DND-41 (cell line): Measurements from ENCODE around the gene HGFAC.

Source experiments
- ATAC-seq: fragments of 200-7000 bp; cut with Tn5 transposase; 3 replicates; pipeline ENCODE4 v1.9.1; 2021; ENCODE audit warnings: low read depth; ENCODE audit not compliant: insufficient read depth
- DNase-seq: peaks from one replicate; pipeline ENCODE4 v3.0.0-alpha.2; 2020
- H2AFZ ChIP-seq: 2 replicates; pipeline ENCODE4 v1.6.0; 2012; ENCODE audit warnings: low read depth, low read length
- H3K27ac ChIP-seq: 2 replicates; pipeline ENCODE4 v1.5.1; 2012; ENCODE audit warnings: low read length, inconsistent platforms
- H3K27me3 ChIP-seq: fragments of 200-600 bp; sonication (generic); 2 replicates; pipeline ENCODE4 v1.6.0; 2012; ENCODE audit warnings: low read length, mild to moderate bottlenecking, inconsistent platforms; ENCODE audit not compliant: insufficient read depth, poor library complexity
- H3K36me3 ChIP-seq: 2 replicates; pipeline ENCODE4 v1.5.1; 2012; ENCODE audit warnings: low read length, inconsistent platforms; ENCODE audit not compliant: insufficient read depth
- H3K4me1 ChIP-seq: 2 replicates; pipeline ENCODE4 v1.5.1; 2012; ENCODE audit warnings: mild to moderate bottlenecking, low read length; ENCODE audit not compliant: insufficient read depth
- H3K4me2 ChIP-seq: 2 replicates; pipeline ENCODE4 v1.6.0; 2012; ENCODE audit warnings: mild to moderate bottlenecking, moderate library complexity, low read length, inconsistent platforms; ENCODE audit not compliant: insufficient read depth
- H3K4me3 ChIP-seq, 2 experiments: fragments of 200-600 bp in 1 of 2; shearing (Covaris generic) in 1 of 2; 2 replicates each; pipeline ENCODE4 v1.5.1; 2012 to 2016; ENCODE audit warnings: inconsistent platforms in 2 of 2, low read length in 2 of 2, mild to moderate bottlenecking in 2 of 2, low read depth in 1 of 2, moderate library complexity in 1 of 2
- H3K79me2 ChIP-seq: 2 replicates; pipeline ENCODE4 v1.6.0; 2012; ENCODE audit warnings: low read length, inconsistent platforms; ENCODE audit not compliant: insufficient read depth
- H3K9ac ChIP-seq: 2 replicates; pipeline ENCODE4 v1.6.0; 2012; ENCODE audit warnings: low read depth, mild to moderate bottlenecking, inconsistent platforms, low read length, moderate library complexity
- H3K9me3 ChIP-seq: 2 replicates; pipeline ENCODE4 v1.5.1; 2012; ENCODE audit warnings: low read length, moderate library complexity, mild to moderate bottlenecking, inconsistent platforms; ENCODE audit not compliant: insufficient read depth, severe bottlenecking
- H4K20me1 ChIP-seq: 2 replicates; pipeline ENCODE4 v1.6.0; 2012; ENCODE audit warnings: low read length; ENCODE audit not compliant: insufficient read depth
- EZH2 ChIP-seq: IDR thresholded peaks from 3 replicates; pipeline ENCODE4 v1.6.1; 2012; ENCODE audit warnings: borderline replicate concordance, low read depth, mild to moderate bottlenecking, moderate library complexity, low read length, inconsistent platforms; ENCODE audit not compliant: severe bottlenecking
- TF ChIP-seq, protein P1 (sequence below): IDR thresholded peaks from 2 replicates; pipeline ENCODE4 v1.5.1; 2012; ENCODE audit warnings: borderline replicate concordance, low read length, moderate library complexity, mild to moderate bottlenecking; ENCODE audit not compliant: poor library complexity, severe bottlenecking; ENCODE audit errors: extremely low read depth

Gene HGFAC

DNA sequence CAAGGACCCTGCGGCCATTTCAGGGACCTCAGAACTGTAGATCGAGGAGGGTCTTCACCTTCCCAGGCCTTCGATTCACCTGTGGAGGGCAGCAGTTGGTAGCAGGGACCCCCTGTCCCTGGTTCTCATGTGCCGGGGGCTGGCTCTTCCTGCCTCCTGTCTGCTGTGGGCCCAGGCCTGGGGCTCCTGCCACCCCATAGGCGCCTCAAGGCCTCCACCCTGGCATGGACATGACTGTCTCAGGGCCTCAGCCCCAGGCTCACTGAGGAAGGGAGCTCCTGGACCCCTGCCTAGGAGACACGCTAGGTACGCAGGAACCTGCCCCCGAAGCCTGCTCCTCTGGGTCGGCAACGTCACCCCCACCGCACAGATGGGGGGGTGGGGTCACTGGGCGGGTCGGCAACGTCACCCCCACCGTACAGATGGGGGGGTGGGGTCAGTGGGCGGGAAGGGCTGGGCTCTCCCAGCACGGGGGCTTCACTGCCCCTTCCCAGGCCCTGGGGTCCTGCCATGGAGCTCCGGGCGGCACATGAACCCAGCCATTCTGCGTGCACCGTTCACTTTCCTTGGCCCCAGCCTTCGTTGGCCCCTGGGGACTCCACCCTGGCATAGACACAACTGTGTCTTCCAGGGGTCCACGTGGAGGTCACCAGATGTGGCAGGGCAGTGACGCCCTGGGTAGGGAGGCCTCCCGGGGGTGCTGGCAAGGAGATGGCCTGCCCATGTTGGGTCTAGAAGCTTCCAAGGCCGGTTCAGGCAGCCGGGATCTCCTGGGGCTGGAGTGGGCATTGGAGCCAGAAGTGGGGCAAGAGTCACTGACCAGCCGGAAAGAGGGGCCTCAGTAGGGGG is 3.5 kb upstream of the HGFAC start:
- Histone ChIP-seq H3K4me1 (no peaks in the 10 kb centered on the region), H3K9me3 (no peaks in the 10 kb centered on the region), H3K36me3 (no peaks in the 10 kb centered on the region), H3K9ac (no peak overlapping the region), H4K20me1 (peaks cover 10% of the 10 kb centered on the region), H3K27me3 (no peaks in the 10 kb centered on the region), H3K4me3 (no peak overlapping the region), H3K79me2 (no peaks in the 10 kb centered on the region), H3K4me2 (no peak overlapping the region), H2AFZ (no peak overlapping the region), H3K27ac (no peak overlapping the region)
- DNase-seq (no peak), ATAC-seq (no peak)
- no peak for TF ChIP-seq EZH2
- TF ChIP-seq, protein P1, sequence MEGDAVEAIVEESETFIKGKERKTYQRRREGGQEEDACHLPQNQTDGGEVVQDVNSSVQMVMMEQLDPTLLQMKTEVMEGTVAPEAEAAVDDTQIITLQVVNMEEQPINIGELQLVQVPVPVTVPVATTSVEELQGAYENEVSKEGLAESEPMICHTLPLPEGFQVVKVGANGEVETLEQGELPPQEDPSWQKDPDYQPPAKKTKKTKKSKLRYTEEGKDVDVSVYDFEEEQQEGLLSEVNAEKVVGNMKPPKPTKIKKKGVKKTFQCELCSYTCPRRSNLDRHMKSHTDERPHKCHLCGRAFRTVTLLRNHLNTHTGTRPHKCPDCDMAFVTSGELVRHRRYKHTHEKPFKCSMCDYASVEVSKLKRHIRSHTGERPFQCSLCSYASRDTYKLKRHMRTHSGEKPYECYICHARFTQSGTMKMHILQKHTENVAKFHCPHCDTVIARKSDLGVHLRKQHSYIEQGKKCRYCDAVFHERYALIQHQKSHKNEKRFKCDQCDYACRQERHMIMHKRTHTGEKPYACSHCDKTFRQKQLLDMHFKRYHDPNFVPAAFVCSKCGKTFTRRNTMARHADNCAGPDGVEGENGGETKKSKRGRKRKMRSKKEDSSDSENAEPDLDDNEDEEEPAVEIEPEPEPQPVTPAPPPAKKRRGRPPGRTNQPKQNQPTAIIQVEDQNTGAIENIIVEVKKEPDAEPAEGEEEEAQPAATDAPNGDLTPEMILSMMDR: no peak

DNA sequence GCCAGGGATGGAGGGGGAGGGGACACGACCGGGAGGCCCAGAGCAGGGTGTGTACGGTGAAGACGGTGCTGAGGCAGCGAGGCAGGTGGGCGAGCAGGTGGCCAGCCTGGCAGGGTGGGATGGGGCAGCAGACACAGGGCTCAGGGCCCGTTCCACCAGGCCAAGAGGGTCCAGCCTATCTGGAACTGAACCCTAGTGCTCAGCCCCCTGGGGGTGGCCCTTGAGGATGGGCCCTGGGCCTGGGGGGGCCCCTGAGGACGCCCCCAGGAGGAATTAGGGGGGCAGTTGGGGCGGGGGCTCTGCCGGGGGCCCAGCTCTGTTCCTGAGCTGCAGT is 3.0 kb upstream of the HGFAC start:
- no peaks in the 10 kb centered on the region for H3K4me1 ChIP-seq
- TF ChIP-seq, protein P1: no peak
- no peak for TF ChIP-seq EZH2

DNA sequence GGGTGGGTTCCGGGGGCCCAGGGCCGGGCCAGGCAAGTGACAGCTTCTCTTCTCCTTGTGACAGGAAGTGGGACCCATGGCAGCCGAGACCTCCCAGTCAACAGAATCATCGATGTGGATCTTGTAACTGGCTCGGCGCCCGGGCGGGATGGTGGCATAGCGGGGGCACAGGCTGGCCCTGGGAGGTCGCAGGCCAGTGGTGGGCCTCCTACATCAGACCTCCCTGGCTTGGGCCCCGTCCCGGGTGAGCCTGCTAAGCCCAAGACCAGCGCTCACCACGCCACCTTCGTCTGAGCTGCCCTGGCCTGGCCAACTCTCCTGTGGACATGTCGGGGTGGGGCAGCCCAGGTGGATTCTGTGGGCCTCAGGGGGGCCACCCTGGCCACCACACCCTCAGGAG is 2.4 kb upstream of the HGFAC start:
- Histone ChIP-seq H3K27ac (no peak overlapping the region), H3K9me3 (no peaks in the 10 kb centered on the region), H3K4me2 (no peak overlapping the region), H3K36me3 (no peaks in the 10 kb centered on the region), H4K20me1 (peaks cover 16% of the 10 kb centered on the region), H3K9ac (no peak overlapping the region), H3K27me3 (no peaks in the 10 kb centered on the region), H3K4me1 (no peaks in the 10 kb centered on the region), H3K79me2 (no peaks in the 10 kb centered on the region), H3K4me3 (no peak overlapping the region), H2AFZ (no peak overlapping the region)
- ATAC-seq (no peak), DNase-seq (no peak)
- TF ChIP-seq, protein P1: no peak
- TF ChIP-seq EZH2: no peak

More for the DNA sequence above, 3.0 kb upstream of the HGFAC start:
- Histone ChIP-seq H3K9ac (no peak overlapping the region), H3K36me3 (no peaks in the 10 kb centered on the region), H3K27me3 (no peaks in the 10 kb centered on the region), H4K20me1 (peaks cover 13% of the 10 kb centered on the region), H3K27ac (no peak overlapping the region), H3K4me3 (no peak overlapping the region), H2AFZ (no peak overlapping the region), H3K9me3 (no peaks in the 10 kb centered on the region), H3K4me2 (no peak overlapping the region), H3K79me2 (no peaks in the 10 kb centered on the region)
- DNase-seq: no peak
- ATAC-seq: no peak
